ENCODE results near the gene TMEM123. TPM values are rescaled to one million over a fixed set of nuclear protein-coding genes. Genes with fewer than 3 reads are reported as not detected.

Gene TMEM123
- polyA plus RNA-seq, 1 experiment = 434 TPM

DNA sequence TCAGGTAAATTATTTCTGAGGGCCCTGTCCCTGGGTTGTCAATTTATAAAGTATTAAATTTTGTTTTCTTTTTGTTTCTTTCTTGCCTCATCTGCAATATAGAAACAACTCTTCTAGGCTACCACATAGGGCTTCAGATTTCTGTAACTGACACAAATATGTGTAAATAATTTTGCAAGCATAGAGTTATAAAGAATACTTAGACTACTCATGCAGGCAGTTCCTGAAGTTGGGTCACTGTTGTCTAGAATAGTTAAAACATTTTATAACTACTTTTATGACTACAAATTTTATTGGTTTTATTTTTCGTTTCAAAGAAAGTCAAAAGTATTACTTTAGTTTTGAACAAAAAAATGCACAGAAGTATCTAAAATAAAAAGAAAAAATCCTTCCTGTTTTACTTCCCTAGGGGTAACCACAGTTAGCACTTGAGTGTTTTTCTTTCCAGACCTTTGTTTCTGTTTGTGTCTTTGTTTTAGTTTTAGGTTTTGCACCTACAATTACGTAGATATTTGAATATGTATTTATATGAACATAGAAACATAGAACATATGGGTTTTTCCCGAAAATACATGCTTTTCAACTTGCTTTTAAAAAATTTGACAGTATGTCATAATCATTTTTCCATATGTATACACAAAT, 12.4 kb upstream of the TMEM123 start:
- no peak for DNase-seq (ENCODE audit: low read depth, low spot score)
- TF ChIP-seq, protein P1, sequence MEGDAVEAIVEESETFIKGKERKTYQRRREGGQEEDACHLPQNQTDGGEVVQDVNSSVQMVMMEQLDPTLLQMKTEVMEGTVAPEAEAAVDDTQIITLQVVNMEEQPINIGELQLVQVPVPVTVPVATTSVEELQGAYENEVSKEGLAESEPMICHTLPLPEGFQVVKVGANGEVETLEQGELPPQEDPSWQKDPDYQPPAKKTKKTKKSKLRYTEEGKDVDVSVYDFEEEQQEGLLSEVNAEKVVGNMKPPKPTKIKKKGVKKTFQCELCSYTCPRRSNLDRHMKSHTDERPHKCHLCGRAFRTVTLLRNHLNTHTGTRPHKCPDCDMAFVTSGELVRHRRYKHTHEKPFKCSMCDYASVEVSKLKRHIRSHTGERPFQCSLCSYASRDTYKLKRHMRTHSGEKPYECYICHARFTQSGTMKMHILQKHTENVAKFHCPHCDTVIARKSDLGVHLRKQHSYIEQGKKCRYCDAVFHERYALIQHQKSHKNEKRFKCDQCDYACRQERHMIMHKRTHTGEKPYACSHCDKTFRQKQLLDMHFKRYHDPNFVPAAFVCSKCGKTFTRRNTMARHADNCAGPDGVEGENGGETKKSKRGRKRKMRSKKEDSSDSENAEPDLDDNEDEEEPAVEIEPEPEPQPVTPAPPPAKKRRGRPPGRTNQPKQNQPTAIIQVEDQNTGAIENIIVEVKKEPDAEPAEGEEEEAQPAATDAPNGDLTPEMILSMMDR (IDR thresholded peaks at IDR 0.05; ENCODE audit: low read depth, low read length) = no peak
- ChIA-PET POLR2A (no interaction called here), CTCF (interaction anchor here (0.6 kb wide), 1 partner anchor 19 kb away, joined by 3 read pairs; no protein-coding TSS in a partner anchor)
- Histone ChIP-seq H3K27me3 (ENCODE audit: control insufficient read depth, insufficient read depth, low read length) (no peaks in the 10 kb centered on the region), H3K27ac (ENCODE audit: low read depth, low read length) (no peak overlapping the region), H3K4me3 (ENCODE audit: low read depth, low read length) (no peak overlapping the region), H3K9me3 (ENCODE audit: control insufficient read depth, insufficient read depth, low read length) (no peaks in the 10 kb centered on the region)

DNA sequence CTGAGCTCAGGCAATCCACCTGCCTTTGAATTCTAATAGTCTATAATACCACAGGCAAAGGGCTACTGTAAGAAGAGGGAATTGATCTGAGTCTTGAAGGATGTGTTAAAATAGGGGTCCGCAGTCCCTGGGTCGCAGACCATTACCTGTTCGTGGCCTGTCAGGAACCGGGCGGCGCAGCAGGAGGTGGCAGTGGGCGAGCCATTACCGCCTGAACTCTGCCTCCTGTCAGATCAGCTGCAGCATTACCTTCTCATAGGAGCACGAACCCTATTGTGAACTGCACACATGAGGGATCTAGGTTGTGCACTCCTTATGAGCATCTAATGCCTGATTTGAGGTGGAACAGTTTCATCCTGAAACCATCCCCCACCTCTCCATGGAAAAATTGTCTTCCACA, 11.5 kb upstream of the TMEM123 start:
- Histone ChIP-seq H3K27me3 (ENCODE audit: control insufficient read depth, insufficient read depth, low read length) (no peaks in the 10 kb centered on the region), H3K4me3 (ENCODE audit: low read depth, low read length) (no peak overlapping the region), H3K27ac (ENCODE audit: low read depth, low read length) (no peak overlapping the region), H3K9me3 (ENCODE audit: control insufficient read depth, insufficient read depth, low read length) (no peaks in the 10 kb centered on the region)
- no peak for DNase-seq (ENCODE audit: low read depth, low spot score)
- CTCF ChIA-PET = interaction anchor here (0.8 kb wide), 1 partner anchor 74 kb away, joined by 3 read pairs; no protein-coding TSS in a partner anchor
- TF ChIP-seq, protein P1 (IDR thresholded peaks at IDR 0.05; ENCODE audit: low read depth, low read length) = no peak
- POLR2A ChIA-PET = no interaction called here

DNA sequence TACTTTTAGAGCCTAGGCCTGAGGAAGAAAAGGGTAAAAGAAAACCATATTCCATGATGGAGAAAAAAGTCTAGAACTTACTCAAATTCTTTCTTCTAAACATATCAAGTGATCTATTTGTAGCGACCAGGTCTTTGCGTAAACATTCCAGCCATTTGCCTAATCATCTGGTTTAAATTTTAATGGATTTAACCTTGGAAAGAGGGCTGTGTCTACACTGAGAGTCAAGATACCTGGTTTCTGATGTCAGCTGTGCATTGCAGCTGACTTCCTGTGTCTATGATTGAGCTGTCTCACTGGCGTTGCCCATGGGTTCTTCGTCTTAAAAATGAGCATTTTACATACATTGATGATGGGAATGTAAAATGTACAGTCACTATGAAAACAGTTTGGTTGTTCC, 10.0 kb upstream of the TMEM123 start:
- ChIA-PET POLR2A (no interaction called here), CTCF (no interaction called here)

DNA sequence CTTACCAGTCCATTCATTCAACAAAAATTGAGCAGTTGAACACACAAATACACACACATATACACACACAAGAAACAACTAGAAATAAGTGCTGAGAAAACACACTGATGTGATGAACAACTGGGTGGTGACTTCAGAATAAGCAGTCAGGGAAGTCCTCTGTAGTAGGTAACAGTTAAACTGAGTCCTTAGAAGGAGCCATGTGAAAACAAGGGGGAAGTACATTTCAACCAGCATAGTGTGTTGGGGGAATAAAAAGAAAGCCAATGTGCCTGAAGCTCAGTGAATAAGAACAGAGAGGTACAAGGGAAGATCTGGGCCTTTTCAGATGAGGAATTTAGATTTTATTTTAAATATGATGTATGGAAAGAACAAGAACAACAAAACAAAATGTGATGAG, 6.8 kb upstream of the TMEM123 start:
- CTCF ChIA-PET = no interaction called here
- POLR2A ChIA-PET = no interaction called here
- no peak for DNase-seq (ENCODE audit: low read depth, low spot score)

More for the DNA sequence above, 10.0 kb upstream of the TMEM123 start:
- Histone ChIP-seq H3K4me3 (ENCODE audit: low read depth, low read length) (no peak overlapping the region), H3K9me3 (ENCODE audit: control insufficient read depth, insufficient read depth, low read length) (no peaks in the 10 kb centered on the region), H3K27ac (ENCODE audit: low read depth, low read length) (no peak overlapping the region), H3K27me3 (ENCODE audit: control insufficient read depth, insufficient read depth, low read length) (no peaks in the 10 kb centered on the region)
- TF ChIP-seq, protein P1 (IDR thresholded peaks at IDR 0.05; ENCODE audit: low read depth, low read length) = no peak
- no peak for DNase-seq (ENCODE audit: low read depth, low spot score)

DNA sequence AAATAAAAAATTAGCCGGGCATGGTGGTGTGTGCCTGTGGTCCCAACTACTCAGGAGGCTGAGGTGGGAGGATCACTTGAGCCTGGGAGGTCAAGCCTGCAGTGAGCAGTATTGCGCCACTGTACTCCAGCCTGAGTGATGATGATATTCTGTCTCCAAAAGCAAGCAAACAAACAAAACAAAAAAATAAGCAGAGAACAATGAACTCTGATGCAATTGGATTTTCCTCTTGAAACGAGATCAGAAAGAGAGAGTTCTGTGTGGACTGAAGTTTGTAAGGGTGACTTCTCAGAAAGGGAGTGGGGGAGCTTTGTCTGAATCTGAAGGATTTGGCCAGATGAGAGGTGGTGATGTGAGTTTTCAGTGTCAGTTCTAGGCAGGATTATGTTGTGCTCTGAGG, 6.0 kb upstream of the TMEM123 start:
- CTCF ChIA-PET = no interaction called here
- Histone ChIP-seq H3K4me3 (ENCODE audit: low read depth, low read length) (no peak overlapping the region), H3K27ac (ENCODE audit: low read depth, low read length) (no peak overlapping the region), H3K27me3 (ENCODE audit: control insufficient read depth, insufficient read depth, low read length) (no peaks in the 10 kb centered on the region), H3K9me3 (ENCODE audit: control insufficient read depth, insufficient read depth, low read length) (no peaks in the 10 kb centered on the region)
- no peak for DNase-seq (ENCODE audit: low read depth, low spot score)
- POLR2A ChIA-PET = no interaction called here
- TF ChIP-seq, protein P1 (IDR thresholded peaks at IDR 0.05; ENCODE audit: low read depth, low read length) = no peak

More for the DNA sequence above, 6.8 kb upstream of the TMEM123 start:
- TF ChIP-seq, protein P1 (IDR thresholded peaks at IDR 0.05; ENCODE audit: low read depth, low read length) = no peak
- no peak overlapping the region for H3K27ac ChIP-seq (ENCODE audit: low read depth, low read length)
- no peaks in the 10 kb centered on the region for H3K27me3 ChIP-seq (ENCODE audit: control insufficient read depth, insufficient read depth, low read length)
- no peaks in the 10 kb centered on the region for H3K9me3 ChIP-seq (ENCODE audit: control insufficient read depth, insufficient read depth, low read length)
- H3K4me3 ChIP-seq (ENCODE audit: low read depth, low read length) = no peak overlapping the region
